Activated CD8-positive, alpha-beta T cell treated with anti-CD3 and anti-CD28 coated beads for 36 hours (primary cell): ENCODE measurements around the gene PRKAG2. TPM values are rescaled to one million over a fixed set of nuclear protein-coding genes. Genes with fewer than 3 reads are reported as not detected.

Source experiments
- ATAC-seq: fragments of 200-7000 bp; cut with Tn5 transposase; one replicate; pipeline ENCODE4 v1.10.0; 2021; ENCODE audit warnings: mild to moderate bottlenecking, moderate library complexity
- CTCF ChIA-PET: fragments of 350-600 bp; sonication (Branson Sonifier 250); formaldehyde crosslinking; loops from one replicate; lab custom pipeline; 2021; ENCODE audit warnings: antibody characterized with exemption; lab: Charles Lee
- POLR2A ChIA-PET: fragments of 350-600 bp; sonication (Branson Sonifier 250); formaldehyde crosslinking; loops from one replicate; lab custom pipeline; 2021; ENCODE audit warnings: antibody characterized with exemption; lab: Charles Lee
- DNase-seq: peaks from one replicate; pipeline ENCODE4 v3.0.0-alpha.2; 2020
- H3K27ac Mint-ChIP-seq: one replicate; pipeline ENCODE4 v1.8.0; 2021; ENCODE audit warnings: mild to moderate bottlenecking, mixed read lengths
- H3K27me3 Mint-ChIP-seq: one replicate; pipeline ENCODE4 v1.8.0; 2021; ENCODE audit warnings: mixed read lengths
- H3K36me3 Mint-ChIP-seq: one replicate; pipeline ENCODE4 v1.8.0; 2021; ENCODE audit warnings: low read depth, mixed read lengths
- H3K4me1 Mint-ChIP-seq: one replicate; pipeline ENCODE4 v1.8.0; 2021; ENCODE audit warnings: low read depth, mixed read lengths
- H3K4me3 Mint-ChIP-seq: one replicate; pipeline ENCODE4 v1.8.0; 2021; ENCODE audit warnings: mild to moderate bottlenecking, moderate library complexity, mixed read lengths
- H3K9me3 Mint-ChIP-seq: one replicate; pipeline ENCODE4 v1.8.0; 2021; ENCODE audit warnings: mixed read lengths
- CTCF ChIP-seq: fragments of 200-600 bp; IDR thresholded peaks from one replicate; pipeline ENCODE4 v1.8.0; 2022; ENCODE audit warnings: antibody characterized with exemption, mild to moderate bottlenecking
- intact Hi-C: fragments of 100-400 bp; cut with micrococcal nuclease; formaldehyde crosslinking; loops from one replicate; pipeline ENCODE4 v1.10.0; 2022
- total RNA-seq, 2 experiments: library from RNA; stranded (reverse); gene quantifications; one replicate each; pipeline ENCODE4 v1.2.3, GENCODE V29; 2021

PRKAG2 gene
- total RNA-seq, 2 experiments from 2014 or later, result 17.0 to 19.2 TPM

GRCh38 chr7:151884312-151885201, 7.6 kb upstream of the PRKAG2 start:
- CTCF ChIA-PET, result no interaction called here

DNA sequence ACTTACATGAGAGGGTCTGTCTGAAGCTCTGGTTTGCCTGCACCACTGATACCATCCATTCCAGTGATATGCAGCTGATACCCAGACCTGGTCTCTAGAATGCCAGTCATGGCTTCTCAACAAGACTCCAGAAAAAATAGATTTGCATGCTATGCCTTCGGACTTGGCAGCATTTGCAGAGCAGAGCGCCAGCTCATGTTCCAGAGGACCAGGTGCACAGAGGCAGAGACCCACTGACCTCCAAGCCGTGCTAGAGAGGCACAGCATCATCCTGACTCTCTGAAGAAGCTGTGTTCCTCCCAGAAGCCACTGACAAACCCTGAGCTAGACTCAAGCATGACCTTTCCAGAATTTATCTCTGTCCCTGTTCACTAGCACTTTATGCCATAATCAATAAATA, 6.9 kb upstream of the PRKAG2 start:
- Mint-ChIP-seq H3K27ac (no peak overlapping the region), H3K9me3 (no peaks in the 10 kb centered on the region), H3K4me1 (no peaks in the 10 kb centered on the region), H3K36me3 (no peaks in the 10 kb centered on the region), H3K4me3 (no peak overlapping the region), H3K27me3 (peaks cover 5% of the 10 kb centered on the region)
- intact Hi-C loops, result no loop called here
- POLR2A ChIA-PET, result no interaction called here
- DNase-seq (no peak), ATAC-seq (no peak)
- CTCF ChIA-PET, result no interaction called here
- no peak for TF ChIP-seq CTCF

More at GRCh38 chr7:151884312-151885201, 7.6 kb upstream of the PRKAG2 start:
- peaks cover 5% of the 10 kb centered on the region for H3K27me3 Mint-ChIP-seq
- H3K4me1 Mint-ChIP-seq, result no peaks in the 10 kb centered on the region
- H3K4me3 Mint-ChIP-seq, result no peak overlapping the region
- POLR2A ChIA-PET, result no interaction called here
- ATAC-seq (no peak), DNase-seq (no peak)
- no peaks in the 10 kb centered on the region for H3K36me3 Mint-ChIP-seq
- intact Hi-C loops, result no loop called here
- H3K27ac Mint-ChIP-seq, result no peak overlapping the region
- no peaks in the 10 kb centered on the region for H3K9me3 Mint-ChIP-seq
- TF ChIP-seq CTCF, result no peak

- peaks cover 5% of the 10 kb centered on the region for H3K27me3 Mint-ChIP-seq
- CTCF ChIA-PET, result no interaction called here
- DNase-seq (no peak), ATAC-seq (no peak)
- no peaks in the 10 kb centered on the region for H3K36me3 Mint-ChIP-seq
- H3K4me1 Mint-ChIP-seq, result no peaks in the 10 kb centered on the region
- TF ChIP-seq CTCF, result no peak
- no peak overlapping the region for H3K4me3 Mint-ChIP-seq
- intact Hi-C loops, result no loop called here
- H3K9me3 Mint-ChIP-seq, result no peaks in the 10 kb centered on the region
- H3K27ac Mint-ChIP-seq, result no peak overlapping the region
- POLR2A ChIA-PET, result no interaction called here
Measured at GRCh38 chr7:151882734-151883133, 5.8 kb upstream of the PRKAG2 start.

- ATAC-seq, result no peak
Measured at GRCh38 chr7:151880688-151881087, 3.8 kb upstream of the PRKAG2 start.

More at GRCh38 chr7:151880688-151881087, 3.8 kb upstream of the PRKAG2 start:
- DNase-seq, result no peak
- Mint-ChIP-seq H3K36me3 (no peaks in the 10 kb centered on the region), H3K27ac (no peak overlapping the region), H3K4me1 (no peaks in the 10 kb centered on the region), H3K9me3 (no peaks in the 10 kb centered on the region), H3K27me3 (no peaks in the 10 kb centered on the region), H3K4me3 (no peak overlapping the region)
- intact Hi-C loops, result no loop called here
- CTCF ChIA-PET, result interaction anchor here (0.9 kb wide), 1 partner anchor 121 kb away, joined by 3 read pairs; no protein-coding TSS in a partner anchor
- POLR2A ChIA-PET, result no interaction called here
- no peak for TF ChIP-seq CTCF
